ENCODE measurements around the gene KCTD6.

DNA sequence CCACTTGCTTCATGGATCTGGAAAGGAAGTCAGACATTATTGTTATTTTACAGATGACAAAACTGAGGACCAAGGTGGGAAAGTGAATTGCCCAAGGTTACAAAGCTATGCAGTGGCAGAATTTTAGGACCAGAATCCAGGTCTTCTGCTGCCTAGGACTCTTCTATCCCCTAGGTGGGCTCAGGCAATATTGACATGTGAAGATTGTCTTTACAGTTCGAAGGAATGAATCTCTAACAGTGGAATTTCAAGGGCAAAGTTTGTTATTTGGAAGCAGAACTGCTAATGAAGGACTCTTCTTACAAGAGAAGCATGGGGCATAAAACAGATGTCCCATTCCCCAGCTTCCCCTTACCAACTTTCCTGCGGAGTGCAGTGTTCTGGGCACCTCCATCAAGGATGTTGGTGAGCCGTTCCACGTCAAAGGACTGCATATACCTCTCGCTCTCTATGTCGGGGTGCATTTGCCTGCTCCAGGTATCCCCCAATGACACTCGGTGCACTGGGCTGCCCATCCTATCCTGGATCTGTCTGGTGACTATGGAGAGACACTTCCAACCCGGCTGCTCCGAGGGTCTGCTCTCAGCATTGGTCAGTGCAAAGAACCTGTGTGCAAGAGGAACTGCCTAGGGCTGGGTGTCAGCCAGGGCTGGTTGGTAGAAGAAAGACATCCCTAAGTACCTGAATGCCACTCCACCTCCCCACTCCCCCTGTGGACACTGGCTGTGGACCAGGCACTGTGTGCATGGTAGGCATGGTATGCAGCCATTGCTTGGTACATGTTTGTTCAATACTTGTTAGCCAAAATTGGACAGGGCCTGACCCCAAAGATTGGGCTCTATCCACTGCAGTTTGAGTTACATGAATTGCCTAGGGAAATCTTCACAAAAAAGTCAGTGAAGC, 42.9 kb downstream of the KCTD6 start:
- TF ChIP-seq, protein P1, sequence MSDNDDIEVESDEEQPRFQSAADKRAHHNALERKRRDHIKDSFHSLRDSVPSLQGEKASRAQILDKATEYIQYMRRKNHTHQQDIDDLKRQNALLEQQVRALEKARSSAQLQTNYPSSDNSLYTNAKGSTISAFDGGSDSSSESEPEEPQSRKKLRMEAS (IDR thresholded peaks at IDR 0.05): no peak
- no peak for TF ChIP-seq EZH2phosphoT487 (IDR thresholded peaks at IDR 0.05; ENCODE audit: borderline replicate concordance)
